HL-60 (cell line): ENCODE data around the gene RBM45.

ENCODE experiments used
- TF ChIP-seq, protein P1 (sequence below): IDR thresholded peaks from one replicate; pipeline ENCODE4 v1.5.1; 2011; ENCODE audit warnings: low read length, control low read depth, inconsistent platforms; ENCODE audit not compliant: insufficient read depth
- TF ChIP-seq, protein P2 (sequence below): IDR thresholded peaks from 2 replicates; pipeline ENCODE4 v1.6.1; 2012; ENCODE audit warnings: low read depth; ENCODE audit not compliant: insufficient replicate concordance

- TF ChIP-seq, protein P1, sequence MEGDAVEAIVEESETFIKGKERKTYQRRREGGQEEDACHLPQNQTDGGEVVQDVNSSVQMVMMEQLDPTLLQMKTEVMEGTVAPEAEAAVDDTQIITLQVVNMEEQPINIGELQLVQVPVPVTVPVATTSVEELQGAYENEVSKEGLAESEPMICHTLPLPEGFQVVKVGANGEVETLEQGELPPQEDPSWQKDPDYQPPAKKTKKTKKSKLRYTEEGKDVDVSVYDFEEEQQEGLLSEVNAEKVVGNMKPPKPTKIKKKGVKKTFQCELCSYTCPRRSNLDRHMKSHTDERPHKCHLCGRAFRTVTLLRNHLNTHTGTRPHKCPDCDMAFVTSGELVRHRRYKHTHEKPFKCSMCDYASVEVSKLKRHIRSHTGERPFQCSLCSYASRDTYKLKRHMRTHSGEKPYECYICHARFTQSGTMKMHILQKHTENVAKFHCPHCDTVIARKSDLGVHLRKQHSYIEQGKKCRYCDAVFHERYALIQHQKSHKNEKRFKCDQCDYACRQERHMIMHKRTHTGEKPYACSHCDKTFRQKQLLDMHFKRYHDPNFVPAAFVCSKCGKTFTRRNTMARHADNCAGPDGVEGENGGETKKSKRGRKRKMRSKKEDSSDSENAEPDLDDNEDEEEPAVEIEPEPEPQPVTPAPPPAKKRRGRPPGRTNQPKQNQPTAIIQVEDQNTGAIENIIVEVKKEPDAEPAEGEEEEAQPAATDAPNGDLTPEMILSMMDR: no peak
- TF ChIP-seq, protein P2, sequence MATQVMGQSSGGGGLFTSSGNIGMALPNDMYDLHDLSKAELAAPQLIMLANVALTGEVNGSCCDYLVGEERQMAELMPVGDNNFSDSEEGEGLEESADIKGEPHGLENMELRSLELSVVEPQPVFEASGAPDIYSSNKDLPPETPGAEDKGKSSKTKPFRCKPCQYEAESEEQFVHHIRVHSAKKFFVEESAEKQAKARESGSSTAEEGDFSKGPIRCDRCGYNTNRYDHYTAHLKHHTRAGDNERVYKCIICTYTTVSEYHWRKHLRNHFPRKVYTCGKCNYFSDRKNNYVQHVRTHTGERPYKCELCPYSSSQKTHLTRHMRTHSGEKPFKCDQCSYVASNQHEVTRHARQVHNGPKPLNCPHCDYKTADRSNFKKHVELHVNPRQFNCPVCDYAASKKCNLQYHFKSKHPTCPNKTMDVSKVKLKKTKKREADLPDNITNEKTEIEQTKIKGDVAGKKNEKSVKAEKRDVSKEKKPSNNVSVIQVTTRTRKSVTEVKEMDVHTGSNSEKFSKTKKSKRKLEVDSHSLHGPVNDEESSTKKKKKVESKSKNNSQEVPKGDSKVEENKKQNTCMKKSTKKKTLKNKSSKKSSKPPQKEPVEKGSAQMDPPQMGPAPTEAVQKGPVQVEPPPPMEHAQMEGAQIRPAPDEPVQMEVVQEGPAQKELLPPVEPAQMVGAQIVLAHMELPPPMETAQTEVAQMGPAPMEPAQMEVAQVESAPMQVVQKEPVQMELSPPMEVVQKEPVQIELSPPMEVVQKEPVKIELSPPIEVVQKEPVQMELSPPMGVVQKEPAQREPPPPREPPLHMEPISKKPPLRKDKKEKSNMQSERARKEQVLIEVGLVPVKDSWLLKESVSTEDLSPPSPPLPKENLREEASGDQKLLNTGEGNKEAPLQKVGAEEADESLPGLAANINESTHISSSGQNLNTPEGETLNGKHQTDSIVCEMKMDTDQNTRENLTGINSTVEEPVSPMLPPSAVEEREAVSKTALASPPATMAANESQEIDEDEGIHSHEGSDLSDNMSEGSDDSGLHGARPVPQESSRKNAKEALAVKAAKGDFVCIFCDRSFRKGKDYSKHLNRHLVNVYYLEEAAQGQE: no peak
Observed at GRCh38 chr2:178110681-178111080, 1.6 kb upstream of the RBM45 start.
